ENCODE measurements around the gene RMI1. TPM values are rescaled to one million over a fixed set of nuclear protein-coding genes. Genes with fewer than 3 reads are reported as not detected.

The RMI1 gene
- total and polyA plus RNA-seq, 2 of the 8 experiments (the other 6 are each of a cell fraction or from before 2014, with no cell fraction given): 3.0 to 34.1 TPM

DNA sequence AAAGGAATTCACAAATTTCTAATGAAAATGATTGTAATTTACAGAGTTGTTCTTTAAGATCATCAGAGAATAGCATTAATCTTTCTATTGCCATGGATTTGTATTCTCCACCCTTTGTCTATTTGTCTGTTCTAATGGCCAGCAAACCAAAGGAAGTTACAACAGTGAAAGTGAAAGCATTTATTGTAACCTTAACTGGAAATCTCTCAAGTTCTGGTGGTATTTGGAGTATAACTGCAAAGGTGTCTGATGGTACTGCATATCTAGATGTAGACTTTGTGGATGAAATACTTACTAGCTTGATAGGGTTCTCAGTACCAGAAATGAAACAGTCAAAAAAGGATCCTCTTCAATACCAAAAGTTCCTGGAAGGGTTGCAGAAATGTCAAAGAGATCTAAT is 21.7 kb downstream of the RMI1 start:
- Histone ChIP-seq H3K14ac (ENCODE audit: insufficient read length) (no peak overlapping the region), H3K4me2 (ENCODE audit: insufficient read depth in 1 of 2, low read depth in 2 of 2, low read length in 2 of 2) (no peak overlapping the region), H3K4ac (replicated peaks; ENCODE audit: insufficient read length, low read depth, low read length) (no peak overlapping the region), H4K8ac (ENCODE audit: extremely low read depth, insufficient read depth, low read length) (no peak overlapping the region), H4K5ac (ENCODE audit: insufficient read length, low read depth, low read length) (no peak overlapping the region), H2AK5ac (ENCODE audit: low read depth, low read length) (no peak overlapping the region), H3K4me3 (ENCODE audit: extremely low read depth in 1 of 4, insufficient read depth in 2 of 4, low read depth in 3 of 4, low read length in 4 of 4) (no peak overlapping the region), H2BK12ac (ENCODE audit: low read depth, low read length) (no peak overlapping the region), H4K91ac (replicated peaks; ENCODE audit: insufficient read length, low read length) (no peak overlapping the region), H3K23me2 (ENCODE audit: low read depth, low read length) (no peaks in the 10 kb centered on the region), H2BK5ac (ENCODE audit: low read depth, low read length) (no peak overlapping the region), H2BK15ac (ENCODE audit: low read length) (no peak overlapping the region), H4K20me1 (replicated peaks in 1 of 2; ENCODE audit: control insufficient read depth in 1 of 2, insufficient read depth in 2 of 2, low read length in 2 of 2) (peaks cover 0 to 2% of the 10 kb centered on the region in 2 experiments), H3K79me1 (ENCODE audit: low read depth, low read length) (peaks cover 5% of the 10 kb centered on the region; the same call in 1 of the 2 replicates), H3K18ac (ENCODE audit: extremely low read depth, low read length) (no peak overlapping the region), H2BK120ac (replicated peaks; ENCODE audit: low read depth, low read length) (no peak overlapping the region), H3K9ac (replicated peaks in 1 of 4; ENCODE audit: extremely low read depth in 1 of 4, low read depth in 3 of 4, low read length in 3 of 4) (no peak overlapping the region), H3K56ac (replicated peaks; ENCODE audit: insufficient read length, low read depth, low read length) (no peak overlapping the region), H3K79me2 (ENCODE audit: control insufficient read depth in 1 of 2, insufficient read depth in 2 of 2, low read length in 2 of 2) (peaks cover 0 to 4% of the 10 kb centered on the region in 2 experiments; a peak in 2 of 4 replicates), H3K23ac (ENCODE audit: insufficient read length) (no peak overlapping the region), H3K36me3 (ENCODE audit: control insufficient read depth in 2 of 4, insufficient read depth in 4 of 4, low read length in 3 of 4) (peaks cover 0 to 35% (median 10%) of the 10 kb centered on the region in 4 experiments; a peak in 5 of 8 replicates), H3K27ac (ENCODE audit: low read depth, low read length) (no peak overlapping the region), H2AFZ (ENCODE audit: low read length) (no peak overlapping the region), H2BK20ac (ENCODE audit: low read length) (no peak overlapping the region), H3K9me3 (ENCODE audit: insufficient read depth in 2 of 2, low read depth in 1 of 2, low read length in 1 of 2) (no peaks in the 10 kb centered on the region), H3K4me1 (replicated peaks in 1 of 4; ENCODE audit: control insufficient read depth in 3 of 4, insufficient read depth in 4 of 4, low read length in 3 of 4) (no peaks in the 10 kb centered on the region), H3K27me3 (replicated peaks in 1 of 4; ENCODE audit: control insufficient read depth in 3 of 4, extremely low read depth in 1 of 4, insufficient read depth in 3 of 4, low read length in 3 of 4) (no peaks in the 10 kb centered on the region)
- DNase-seq (ENCODE audit: low read depth in 1 of 2, low spot score in 2 of 2) (no peak), FAIRE-seq (no peak)
- ChIA-PET POLR2A (ENCODE audit: partially characterized antibody) (no interaction called here), CTCF (ENCODE audit: partially characterized antibody) (interaction anchor here (0.6 to 1.3 kb wide), 2 partner anchors 18 to 259 kb away, joined by 3 read pairs; no protein-coding TSS in a partner anchor)
- TF ChIP-seq EP300 (IDR thresholded peaks at IDR 0.05; ENCODE audit: borderline replicate concordance in 1 of 2, low read depth in 2 of 2, low read length in 2 of 2) (no peak), TAF7 (optimal IDR thresholded peaks at IDR 0.05; ENCODE audit: borderline replicate concordance, low read depth, low read length) (no peak), SAP30 (IDR thresholded peaks at IDR 0.05; ENCODE audit: insufficient read depth, insufficient replicate concordance, low read length) (no peak), EZH2 (IDR thresholded peaks at IDR 0.05; ENCODE audit: low read depth, low read length, severe bottlenecking) (no peak), BACH1 (IDR thresholded peaks at IDR 0.05; ENCODE audit: low read length) (no peak), NANOG (IDR thresholded peaks at IDR 0.05; ENCODE audit: insufficient read depth, low read depth, low read length, poor library complexity, severe bottlenecking) (no peak), CREB1 (IDR thresholded peaks at IDR 0.05) (no peak), SIX5 (IDR thresholded peaks at IDR 0.05; ENCODE audit: low read depth, low read length) (no peak), CTBP2 (IDR thresholded peaks at IDR 0.05; ENCODE audit: borderline replicate concordance, insufficient read depth, insufficient read length, low read length) (no peak), BCL11A (IDR thresholded peaks at IDR 0.05; ENCODE audit: low read depth in 2 of 2, low read length in 2 of 2) (no peak), USF2 (IDR thresholded peaks at IDR 0.05; ENCODE audit: low read length) (no peak), ZNF274 (IDR thresholded peaks at IDR 0.05; ENCODE audit: borderline replicate concordance, extremely low read depth, low read length) (no peak)
- TF ChIP-seq, protein P1, sequence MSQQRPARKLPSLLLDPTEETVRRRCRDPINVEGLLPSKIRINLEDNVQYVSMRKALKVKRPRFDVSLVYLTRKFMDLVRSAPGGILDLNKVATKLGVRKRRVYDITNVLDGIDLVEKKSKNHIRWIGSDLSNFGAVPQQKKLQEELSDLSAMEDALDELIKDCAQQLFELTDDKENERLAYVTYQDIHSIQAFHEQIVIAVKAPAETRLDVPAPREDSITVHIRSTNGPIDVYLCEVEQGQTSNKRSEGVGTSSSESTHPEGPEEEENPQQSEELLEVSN (IDR thresholded peaks at IDR 0.05): no peak
